CD4-positive, alpha-beta T cell treated with Interleukin-6 at 100 ng/mL for 8 hours (primary cell): ENCODE measurements around the gene TNFRSF11A.

Experiments
- DNase-seq: peaks from one replicate; pipeline ENCODE4 v3.0.0-alpha.2; 2020; ENCODE audit warnings: mixed read lengths, low spot score

TNFRSF11A gene

GRCh38 chr18:62384610-62385097 lies 59.5 kb downstream of the TNFRSF11A start:
- no peak for DNase-seq

GRCh38 chr18:62386091-62386490 lies 61.0 kb downstream of the TNFRSF11A start:
- DNase-seq, result no peak

- DNase-seq, result no peak
Measured at GRCh38 chr18:62386601-62387000, 61.5 kb downstream of the TNFRSF11A start.

- no peak for DNase-seq
Measured at GRCh38 chr18:62387257-62387656, 62.1 kb downstream of the TNFRSF11A start.

GRCh38 chr18:62388855-62389760 lies 64.0 kb downstream of the TNFRSF11A start:
- DNase-seq, result no peak

- no peak for DNase-seq
Measured at GRCh38 chr18:62389761-62390481, 64.8 kb downstream of the TNFRSF11A start.

GRCh38 chr18:62394006-62394763 lies 69.1 kb downstream of the TNFRSF11A start:
- no peak for DNase-seq

GRCh38 chr18:62396381-62396780 lies 71.3 kb downstream of the TNFRSF11A start:
- DNase-seq, result no peak

- no peak for DNase-seq
Measured at GRCh38 chr18:62396967-62397366, 71.9 kb downstream of the TNFRSF11A start.

GRCh38 chr18:62398291-62398690 lies 73.2 kb downstream of the TNFRSF11A start:
- DNase-seq, result no peak

GRCh38 chr18:62399276-62399675 lies 74.2 kb downstream of the TNFRSF11A start:
- no peak for DNase-seq

- DNase-seq, result no peak
Measured at GRCh38 chr18:62399781-62400308, 74.7 kb downstream of the TNFRSF11A start.

- no peak for DNase-seq
Measured at GRCh38 chr18:62400916-62401315, 75.8 kb downstream of the TNFRSF11A start.

GRCh38 chr18:62402342-62402948 lies 77.3 kb downstream of the TNFRSF11A start:
- DNase-seq, result no peak

- DNase-seq, result no peak
Measured at GRCh38 chr18:62403120-62403519, 78.0 kb downstream of the TNFRSF11A start.

- DNase-seq, result no peak
Measured at GRCh38 chr18:62404881-62405280, 79.8 kb downstream of the TNFRSF11A start.

- DNase-seq, result no peak
Measured at GRCh38 chr18:62407660-62408059, 82.5 kb downstream of the TNFRSF11A start.

- no peak for DNase-seq
Measured at GRCh38 chr18:62409821-62410220, 84.7 kb downstream of the TNFRSF11A start.

GRCh38 chr18:62412231-62412979 lies 87.3 kb downstream of the TNFRSF11A start:
- no peak for DNase-seq

GRCh38 chr18:62413206-62413605 lies 88.1 kb downstream of the TNFRSF11A start:
- DNase-seq, result no peak

- DNase-seq, result peak; percentile 14
Measured at GRCh38 chr18:62418258-62418657, 93.1 kb downstream of the TNFRSF11A start.
